Kidney (tissue), 14 donors: ENCODE results near the gene SEPTIN8. TPM values are rescaled to one million over a fixed set of nuclear protein-coding genes. Genes with fewer than 3 reads are reported as not detected.
A peak's percentile ranks its signal among the peaks of the same experiment; 100 is the strongest.

Source experiments
- DNase-seq, 5 donors: peaks; one replicate each; pipeline ENCODE4 v3.0.0-alpha.2; 2013 to 2020
- FAIRE-seq: peaks from 2 replicates; lab custom pipeline; 2012; peaks lifted over from hg19 to GRCh38; lab: Jason Lieb, UNC
- H3K27ac ChIP-seq, 2 donors: one replicate each; pipeline ENCODE4 v1.7.0; 2013; ENCODE audit warnings: low read depth in 2 of 2, low read length in 2 of 2, inconsistent platforms in 1 of 2
- H3K27me3 ChIP-seq: one replicate; pipeline ENCODE4 v1.7.1; 2013; ENCODE audit warnings: low read length, inconsistent platforms; ENCODE audit not compliant: control insufficient read depth, insufficient read depth
- H3K36me3 ChIP-seq, 3 donors: one replicate each; pipeline versions ENCODE4 v1.7.0 to v1.7.1; 2013; ENCODE audit warnings: low read length in 3 of 3, control low read depth in 1 of 3, inconsistent platforms in 1 of 3; ENCODE audit not compliant: insufficient read depth in 3 of 3, control insufficient read depth in 2 of 3
- H3K4me1 ChIP-seq, 3 donors: one replicate each; pipeline versions ENCODE4 v1.7.0 to v1.7.1; 2013; ENCODE audit warnings: low read length in 3 of 3, inconsistent platforms in 1 of 3, low read depth in 1 of 3; ENCODE audit not compliant: control insufficient read depth in 2 of 3, insufficient read depth in 2 of 3
- H3K4me3 ChIP-seq, 3 donors: one replicate each; pipeline versions ENCODE4 v1.7.0 to v1.8.1; 2013; ENCODE audit warnings: low read length in 3 of 3, control low read depth in 1 of 3, inconsistent platforms in 1 of 3
- H3K9ac ChIP-seq, 3 donors: one replicate each; pipeline versions ENCODE4 v1.7.0 to v1.7.1; 2013; ENCODE audit warnings: low read length in 3 of 3, control low read depth in 1 of 3, inconsistent platforms in 1 of 3
- H3K9me3 ChIP-seq, 3 donors: one replicate each; pipeline versions ENCODE4 v1.7.0 to v1.7.1; 2013; ENCODE audit warnings: low read length in 3 of 3, control low read depth in 1 of 3, inconsistent platforms in 1 of 3; ENCODE audit not compliant: control insufficient read depth in 2 of 3, insufficient read depth in 1 of 3
- intact Hi-C: fragments of 100-400 bp; cut with DNase I; formaldehyde crosslinking; loops from one replicate; pipeline ENCODE4 v1.11.1; 2022
- polyA plus RNA-seq: library from polyadenylated mRNA; stranded (reverse); fragments of 350-450 nt; fragmentation: Illumina TruSeq; extraction: RNeasy Lipid Tissue Mini Kit (QIAGEN cat#74804); gene quantifications from one replicate; pipeline ENCODE4 v1.2.3, GENCODE V29; 2014; ENCODE audit warnings: low read depth, low replicate concordance; ENCODE audit not compliant: insufficient read depth
- total RNA-seq: library from RNA; stranded (reverse); fragmentation: NEBNext Ultra II Directional; extraction: Animal tissue kit (Norgen Biotek cat#: 25700); gene quantifications from one replicate; pipeline ENCODE4 v1.2.1, GENCODE V29; 2021
- TF ChIP-seq, protein P1 (sequence below): IDR thresholded peaks from 3 replicates; pipeline ENCODE4 v1.5.1; 2012; ENCODE audit warnings: mild to moderate bottlenecking, moderate library complexity, borderline replicate concordance; ENCODE audit not compliant: insufficient read depth; ENCODE audit errors: extremely low read depth
- donor health status: control.
- donor health status: control.
- donor health status: control.
- donor health status: control.
- donor health status: control.
- donor health status: DM: yes; HTN: yes; CAD: no.
- donor health status: Normal renal cell carcinoma (clear cell type).

The SEPTIN8 gene
- total and polyA plus RNA-seq, 2 donors from 2014 or later, result 24.9 to 54.4 TPM

DNA sequence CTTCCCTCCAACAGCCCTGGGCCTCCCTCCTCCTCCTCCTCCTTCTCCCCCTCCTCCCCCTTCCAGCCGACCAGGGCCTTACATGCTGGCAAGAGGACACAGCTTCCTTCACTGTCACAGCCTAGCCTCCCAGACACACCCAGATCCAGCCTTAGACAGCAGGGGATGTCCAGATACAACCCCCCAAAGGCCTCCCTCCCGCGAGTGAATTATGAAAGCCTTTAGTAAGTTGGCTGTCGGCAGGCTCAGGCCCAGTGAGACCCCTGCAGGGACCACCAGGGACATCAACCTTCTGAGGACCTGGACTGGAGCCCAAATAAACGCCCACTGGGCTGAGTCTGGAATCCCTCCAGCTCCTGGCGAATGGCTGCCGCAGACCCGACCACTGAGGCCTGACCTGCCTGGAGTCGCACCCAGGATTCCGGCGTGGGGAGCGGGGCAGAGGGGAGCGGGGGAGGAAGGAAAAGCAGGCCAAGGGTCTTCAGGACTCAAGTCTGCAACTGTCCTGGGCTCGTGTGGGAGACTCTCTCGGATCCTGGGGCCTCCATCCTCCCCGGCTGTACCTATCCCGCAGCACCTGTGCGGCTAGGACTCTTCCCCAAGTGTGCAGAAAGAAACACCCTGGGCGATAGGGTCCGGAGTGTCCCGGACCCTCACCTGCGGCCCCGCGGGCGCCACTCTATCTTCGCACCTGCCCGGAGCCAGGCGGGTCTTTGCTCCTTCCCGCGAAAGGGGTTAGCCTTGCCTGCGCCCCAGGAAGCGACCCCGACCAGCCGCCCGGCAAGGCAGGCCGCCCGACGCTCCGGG, 705 bp downstream of the SEPTIN8 start:
- intact Hi-C loops, result no loop called here
- Histone ChIP-seq H3K9me3 (no peaks in the 10 kb centered on the region), H3K27ac (peak overlapping the region; percentile 62 to 84), H3K36me3 (no peaks in the 10 kb centered on the region), H3K4me3 (peak overlapping the region; percentile 50 to 68 (median 68)), H3K4me1 (peaks cover 5 to 22% (median 19%) of the 10 kb centered on the region in 3 donors), H3K27me3 (no peaks in the 10 kb centered on the region), H3K9ac (peak overlapping the region; percentile 19 to 84 (median 53))
- DNase-seq, result peak; percentile 66 to 81 (median 76)
- FAIRE-seq, result no peak
- TF ChIP-seq, protein P1, sequence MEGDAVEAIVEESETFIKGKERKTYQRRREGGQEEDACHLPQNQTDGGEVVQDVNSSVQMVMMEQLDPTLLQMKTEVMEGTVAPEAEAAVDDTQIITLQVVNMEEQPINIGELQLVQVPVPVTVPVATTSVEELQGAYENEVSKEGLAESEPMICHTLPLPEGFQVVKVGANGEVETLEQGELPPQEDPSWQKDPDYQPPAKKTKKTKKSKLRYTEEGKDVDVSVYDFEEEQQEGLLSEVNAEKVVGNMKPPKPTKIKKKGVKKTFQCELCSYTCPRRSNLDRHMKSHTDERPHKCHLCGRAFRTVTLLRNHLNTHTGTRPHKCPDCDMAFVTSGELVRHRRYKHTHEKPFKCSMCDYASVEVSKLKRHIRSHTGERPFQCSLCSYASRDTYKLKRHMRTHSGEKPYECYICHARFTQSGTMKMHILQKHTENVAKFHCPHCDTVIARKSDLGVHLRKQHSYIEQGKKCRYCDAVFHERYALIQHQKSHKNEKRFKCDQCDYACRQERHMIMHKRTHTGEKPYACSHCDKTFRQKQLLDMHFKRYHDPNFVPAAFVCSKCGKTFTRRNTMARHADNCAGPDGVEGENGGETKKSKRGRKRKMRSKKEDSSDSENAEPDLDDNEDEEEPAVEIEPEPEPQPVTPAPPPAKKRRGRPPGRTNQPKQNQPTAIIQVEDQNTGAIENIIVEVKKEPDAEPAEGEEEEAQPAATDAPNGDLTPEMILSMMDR, result no peak

DNA sequence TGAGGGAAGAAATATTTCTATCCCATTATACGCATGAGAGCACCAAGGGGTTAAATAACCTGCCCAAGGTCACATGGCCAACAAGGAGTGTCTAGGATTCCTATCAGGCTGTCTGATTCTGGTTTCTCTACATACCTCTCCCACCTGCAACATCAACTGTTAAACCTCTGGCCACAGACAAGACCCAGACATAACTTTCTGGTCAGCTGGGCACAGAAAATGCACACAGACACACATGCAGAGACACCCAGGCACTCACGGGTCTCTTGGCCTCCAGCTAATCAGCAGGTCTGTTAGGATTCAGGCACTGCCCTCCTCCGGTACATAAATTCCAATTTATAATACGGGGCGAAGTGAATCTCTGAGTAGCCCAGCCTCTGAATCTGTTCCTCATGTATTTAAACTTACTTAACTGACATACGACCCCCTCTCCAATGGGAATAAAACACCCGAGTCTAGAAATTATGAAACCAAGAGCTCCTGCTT, 1.5 kb downstream of the SEPTIN8 start:
- DNase-seq, result peak in 4 of 5 donors; percentile 49 to 77 (median 62)

DNA sequence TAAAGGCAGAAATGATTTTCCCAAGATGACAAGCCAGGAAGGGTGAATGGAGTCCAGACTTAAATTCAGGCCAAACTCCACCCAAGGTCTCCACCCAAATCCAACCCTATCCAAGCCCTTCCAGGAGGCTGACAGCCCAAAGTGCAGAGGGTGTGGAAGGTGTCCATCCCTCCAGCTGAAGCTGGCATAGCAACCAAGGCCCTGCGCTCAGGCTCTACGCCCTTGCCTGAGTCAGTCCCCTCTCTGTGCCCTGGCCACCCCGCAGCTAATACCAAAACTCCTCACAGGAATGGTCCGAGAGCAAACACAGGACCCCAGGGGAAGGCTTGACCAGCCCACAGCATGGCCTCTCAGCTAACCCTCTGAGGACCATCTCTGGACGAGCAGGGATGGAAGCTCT, 2.1 kb downstream of the SEPTIN8 start:
- no peaks in the 10 kb centered on the region for H3K36me3 ChIP-seq
- DNase-seq (no peak), FAIRE-seq (no peak)
- TF ChIP-seq, protein P1, result no peak
- intact Hi-C loops, result no loop called here
- peaks cover 5 to 27% (median 24%) of the 10 kb centered on the region in 3 donors for H3K4me1 ChIP-seq
- no peak overlapping the region for H3K9ac ChIP-seq
- no peaks in the 10 kb centered on the region for H3K9me3 ChIP-seq
- H3K27me3 ChIP-seq, result no peaks in the 10 kb centered on the region
- H3K27ac ChIP-seq, result no peak overlapping the region
- H3K4me3 ChIP-seq, result peak overlapping the region in 1 of 3 donors; percentile 68

More for the DNA sequence above, 1.5 kb downstream of the SEPTIN8 start:
- peaks cover 5 to 27% (median 24%) of the 10 kb centered on the region in 3 donors for H3K4me1 ChIP-seq
- no peaks in the 10 kb centered on the region for H3K36me3 ChIP-seq
- H3K9me3 ChIP-seq, result no peaks in the 10 kb centered on the region
- H3K4me3 ChIP-seq, result peak overlapping the region in 2 of 3 donors; percentile 68
- no peak overlapping the region for H3K27ac ChIP-seq
- TF ChIP-seq, protein P1, result no peak
- FAIRE-seq, result no peak
- intact Hi-C loops, result no loop called here
- peak overlapping the region in 2 of 3 donors; percentile 7 to 84 for H3K9ac ChIP-seq
- no peaks in the 10 kb centered on the region for H3K27me3 ChIP-seq
